Lung (tissue), 12 donors: ENCODE data around the gene CLEC2L. TPM values are rescaled to one million over a fixed set of nuclear protein-coding genes. Genes with fewer than 3 reads are reported as not detected.

Source experiments
- ATAC-seq: fragments of 200-7000 bp; cut with Tn5 transposase; one replicate; pipeline ENCODE4 v1.9.1; 2020; ENCODE audit warnings: moderate number of reproducible peaks; ENCODE audit not compliant: insufficient read depth, low FRiP score
- DNase-seq, 3 donors: peaks; one replicate each; pipeline ENCODE4 v3.0.0-alpha.2; 2013 to 2017
- H3K27ac ChIP-seq, 2 donors: one replicate each; pipeline ENCODE4 v1.5.1; 2013; ENCODE audit warnings: mild to moderate bottlenecking in 2 of 2, moderate library complexity in 2 of 2, control low read depth in 1 of 2, inconsistent platforms in 1 of 2, low read depth in 1 of 2, low read length in 1 of 2
- H3K27me3 ChIP-seq, 3 donors: one replicate each; pipeline ENCODE4 v1.5.1; 2013; ENCODE audit warnings: low read length in 2 of 3; ENCODE audit not compliant: control insufficient read depth in 3 of 3, insufficient read depth in 3 of 3
- H3K36me3 ChIP-seq, 4 donors: one replicate each; pipeline ENCODE4 v1.5.1; 2013; ENCODE audit warnings: low read length in 4 of 4, mild to moderate bottlenecking in 1 of 4, moderate library complexity in 1 of 4; ENCODE audit not compliant: control insufficient read depth in 4 of 4, insufficient read depth in 4 of 4
- H3K4me1 ChIP-seq, 5 donors: one replicate each; pipeline ENCODE4 v1.5.1; 2013; ENCODE audit warnings: low read length in 5 of 5, mild to moderate bottlenecking in 2 of 5, moderate library complexity in 1 of 5; ENCODE audit not compliant: control insufficient read depth in 5 of 5, insufficient read depth in 5 of 5
- H3K4me3 ChIP-seq: one replicate; pipeline ENCODE4 v1.5.1; 2013; ENCODE audit warnings: mild to moderate bottlenecking, control low read depth, moderate library complexity
- H3K9ac ChIP-seq, 2 donors: one replicate each; pipeline ENCODE4 v1.5.1; 2013; ENCODE audit warnings: low read length in 2 of 2, control low read depth in 1 of 2; ENCODE audit not compliant: insufficient read depth in 1 of 2
- H3K9me3 ChIP-seq, 4 donors: one replicate each; pipeline ENCODE4 v1.5.1; 2013; ENCODE audit warnings: low read length in 3 of 4, mild to moderate bottlenecking in 1 of 4, moderate library complexity in 1 of 4; ENCODE audit not compliant: control insufficient read depth in 4 of 4, insufficient read depth in 3 of 4
- CTCF ChIP-seq: IDR thresholded peaks from 2 replicates; pipeline ENCODE4 v1.5.1; 2012; ENCODE audit warnings: mild to moderate bottlenecking; ENCODE audit errors: control extremely low read depth, extremely low read depth
- WGBS, 2 donors: extraction: QIAGEN DNeasy Blood & Tissue Kit; methylation state at CpG; one replicate each; pipeline ENCODE4 v1.1.7; 2013; 5-methylcytosine and 5-hydroxymethylcytosine counted together
- polyA plus RNA-seq, 2 donors: library from polyadenylated mRNA; stranded (reverse); fragments of 200-250 nt; gene quantifications; one replicate each; pipeline ENCODE4 v1.2.1, GENCODE V29; 2013
- total RNA-seq, 2 donors: library from RNA; depleted of rRNA in 1 of 2; stranded (reverse); fragments of >200 nt in 1 of 2; gene quantifications; one replicate each; pipeline ENCODE4 v1.2.1, GENCODE V29; 2014 to 2021
- donor health status: control.
- donor health status: control.
- donor health status: Bipolar disorder and iron deficiency.
- donor health status: healthy.
- donor health status: DM: yes; HTN: yes; CAD: no.

The CLEC2L gene
- total and polyA plus RNA-seq, 4 donors, result 0.03 TPM; not detected in 3

DNA sequence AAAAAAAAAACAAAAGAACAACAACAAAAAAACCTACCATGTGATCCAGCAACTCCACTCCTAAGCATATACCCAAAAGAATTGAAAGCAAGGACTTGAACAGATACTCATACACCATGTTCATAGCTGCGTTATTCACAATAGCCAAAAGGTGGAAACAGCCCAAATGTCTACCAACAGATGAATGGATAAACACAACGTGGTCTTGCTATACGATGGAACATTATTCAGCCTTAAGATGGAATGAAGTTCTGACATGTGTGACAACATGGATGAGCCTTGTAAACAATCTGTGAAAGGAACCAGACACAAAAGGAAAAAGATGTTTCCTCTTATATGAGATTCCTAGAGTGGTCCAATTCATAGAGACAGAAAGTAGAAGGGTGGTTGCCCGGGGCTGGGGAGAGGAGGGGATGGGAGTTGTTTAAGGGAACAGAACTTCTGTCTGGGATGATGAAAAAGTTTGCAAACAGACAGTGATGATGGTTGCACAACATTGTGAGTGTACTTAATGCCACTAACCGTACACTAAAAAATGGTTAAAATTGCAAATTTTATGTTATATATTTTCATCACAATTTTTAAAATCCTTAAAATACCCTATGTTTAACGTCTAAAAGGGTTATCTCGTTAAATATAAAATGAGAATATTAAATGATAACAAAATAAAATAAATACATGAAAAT lies 11.6 kb downstream of the CLEC2L start:
- no peaks in the 10 kb centered on the region for H3K27me3 ChIP-seq
- no peak overlapping the region for H3K9ac ChIP-seq
- peaks cover 0 to 2% (median 0%) of the 10 kb centered on the region in 4 donors for H3K9me3 ChIP-seq
- TF ChIP-seq CTCF, result no peak
- H3K4me1 ChIP-seq, result peaks cover 0 to 11% (median 6%) of the 10 kb centered on the region in 5 donors
- DNase-seq (no peak), ATAC-seq (no peak)
- H3K4me3 ChIP-seq, result no peak overlapping the region
- no peak overlapping the region for H3K27ac ChIP-seq
- WGBS, 2 donors, result 58 to 61% methylated on average over 7 of the region's 7 CpGs
- H3K36me3 ChIP-seq, result no peaks in the 10 kb centered on the region

DNA sequence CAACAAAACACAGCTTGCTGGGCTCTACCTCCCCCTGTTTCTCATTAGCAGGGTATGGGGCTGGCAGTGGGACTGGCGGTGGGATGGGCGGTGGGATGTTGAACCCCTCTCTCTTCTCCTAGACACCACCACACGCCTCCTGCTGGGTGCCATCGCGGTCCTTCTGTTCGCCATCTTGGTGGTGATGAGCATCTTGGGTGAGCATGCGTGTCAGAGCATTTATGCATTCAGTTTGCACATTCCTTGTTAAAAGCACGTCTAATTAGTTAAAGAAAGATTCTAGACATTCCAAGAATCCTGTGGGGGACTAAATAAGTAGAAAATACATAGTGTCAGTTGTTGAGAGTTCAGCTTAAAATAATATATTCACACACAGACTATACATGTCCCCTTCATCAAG lies 12.7 kb downstream of the CLEC2L start:
- H3K4me3 ChIP-seq, result no peak overlapping the region
- peaks cover 0 to 2% (median 0%) of the 10 kb centered on the region in 4 donors for H3K9me3 ChIP-seq
- no peak overlapping the region for H3K27ac ChIP-seq
- no peak overlapping the region for H3K9ac ChIP-seq
- TF ChIP-seq CTCF, result no peak
- 94 to 100% methylated on average over 8 of the region's 8 CpGs for WGBS, 2 donors
- H3K36me3 ChIP-seq, result no peaks in the 10 kb centered on the region
- peaks cover 0 to 11% (median 6%) of the 10 kb centered on the region in 5 donors for H3K4me1 ChIP-seq
- ATAC-seq, result no peak
- no peaks in the 10 kb centered on the region for H3K27me3 ChIP-seq
- DNase-seq, result no peak

DNA sequence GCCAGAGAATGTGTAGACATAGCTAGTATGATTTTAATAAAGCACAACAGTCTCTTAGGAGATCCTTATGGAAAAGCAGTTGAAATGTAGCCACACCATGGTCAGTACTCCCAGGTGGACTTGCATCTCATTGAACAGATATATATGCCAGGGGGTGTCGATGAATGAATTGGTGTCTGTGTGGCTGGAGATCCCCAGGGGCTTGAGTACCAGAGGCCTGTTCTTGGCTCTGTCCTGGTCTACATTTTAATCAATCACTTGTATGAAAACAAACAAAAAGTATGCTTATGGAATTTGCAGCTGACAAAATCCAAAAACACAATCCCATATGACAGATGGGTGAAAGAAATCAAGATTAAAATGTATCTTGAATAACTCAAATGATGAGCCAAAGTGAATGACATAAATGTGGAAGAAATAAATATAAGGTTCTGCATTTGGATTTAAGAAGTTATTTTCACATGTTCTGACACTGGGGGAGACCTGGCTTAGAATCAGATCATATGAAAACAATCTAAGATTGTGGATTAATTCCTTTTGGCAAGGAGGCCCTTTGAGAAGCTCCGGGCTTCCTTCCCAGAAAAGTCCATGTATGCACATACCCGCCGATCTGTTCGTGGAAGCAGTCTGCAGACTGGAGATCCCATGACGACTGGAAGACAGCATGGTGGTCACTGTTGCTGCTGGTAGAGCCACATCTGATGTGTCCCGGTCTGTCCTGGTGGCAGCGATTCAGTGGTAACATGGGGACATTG lies 15.6 kb downstream of the CLEC2L start:
- H3K9me3 ChIP-seq, result no peaks in the 10 kb centered on the region
- H3K27me3 ChIP-seq, result no peaks in the 10 kb centered on the region
- no peak for TF ChIP-seq CTCF
- no peak overlapping the region for H3K4me3 ChIP-seq
- no peak overlapping the region for H3K27ac ChIP-seq
- H3K36me3 ChIP-seq, result no peaks in the 10 kb centered on the region
- peaks cover 0 to 11% (median 6%) of the 10 kb centered on the region in 5 donors for H3K4me1 ChIP-seq
- ATAC-seq (no peak), DNase-seq (peak; percentile 55 to 88 (median 77))
- 84 to 85% methylated on average over 8 of the region's 8 CpGs for WGBS, 2 donors
- no peak overlapping the region for H3K9ac ChIP-seq
